ENCODE measurements around the gene POLD4. TPM values are rescaled to one million over a fixed set of nuclear protein-coding genes. Genes with fewer than 3 reads are reported as not detected.
A peak's percentile ranks its signal among the peaks of the same experiment; 100 is the strongest.

POLD4 gene
- total RNA-seq, 1 experiment from 2014 or later = 95.1 TPM

- no peaks in the 10 kb centered on the region for H3K9me3 Mint-ChIP-seq (ENCODE audit: low read depth, unreplicated experiment)
- DNase-seq = no peak
- intact Hi-C loops (cut with micrococcal nuclease; ENCODE audit: unreplicated experiment) = no loop called here
- H3K27me3 Mint-ChIP-seq (ENCODE audit: unreplicated experiment) = no peaks in the 10 kb centered on the region
- peaks cover 26% of the 10 kb centered on the region for H3K4me1 Mint-ChIP-seq (ENCODE audit: low read depth, unreplicated experiment)
- TF ChIP-seq CTCF (IDR thresholded peaks at IDR 0.05; ENCODE audit: unreplicated experiment) = no peak
- H3K4me3 Mint-ChIP-seq (ENCODE audit: low read depth, unreplicated experiment) = peak overlapping the region; percentile 6
- CTCF ChIA-PET = interaction anchor here (0.7 to 1.2 kb wide), 3 partner anchors 9 to 25 kb away, joined by 3 read pairs; partner anchors contain the start of genes ANKRD13D and SSH3
- H3K36me3 Mint-ChIP-seq (ENCODE audit: insufficient read depth, unreplicated experiment) = peaks cover 52% of the 10 kb centered on the region
- BruUV-seq (replicated peaks) = TSS peak; percentile 24
- peak overlapping the region; percentile 70 for H3K27ac Mint-ChIP-seq (ENCODE audit: unreplicated experiment)
These were observed 40.0 kb downstream of the POLD4 start for GRCh38 chr11:67313125-67313890.

DNA sequence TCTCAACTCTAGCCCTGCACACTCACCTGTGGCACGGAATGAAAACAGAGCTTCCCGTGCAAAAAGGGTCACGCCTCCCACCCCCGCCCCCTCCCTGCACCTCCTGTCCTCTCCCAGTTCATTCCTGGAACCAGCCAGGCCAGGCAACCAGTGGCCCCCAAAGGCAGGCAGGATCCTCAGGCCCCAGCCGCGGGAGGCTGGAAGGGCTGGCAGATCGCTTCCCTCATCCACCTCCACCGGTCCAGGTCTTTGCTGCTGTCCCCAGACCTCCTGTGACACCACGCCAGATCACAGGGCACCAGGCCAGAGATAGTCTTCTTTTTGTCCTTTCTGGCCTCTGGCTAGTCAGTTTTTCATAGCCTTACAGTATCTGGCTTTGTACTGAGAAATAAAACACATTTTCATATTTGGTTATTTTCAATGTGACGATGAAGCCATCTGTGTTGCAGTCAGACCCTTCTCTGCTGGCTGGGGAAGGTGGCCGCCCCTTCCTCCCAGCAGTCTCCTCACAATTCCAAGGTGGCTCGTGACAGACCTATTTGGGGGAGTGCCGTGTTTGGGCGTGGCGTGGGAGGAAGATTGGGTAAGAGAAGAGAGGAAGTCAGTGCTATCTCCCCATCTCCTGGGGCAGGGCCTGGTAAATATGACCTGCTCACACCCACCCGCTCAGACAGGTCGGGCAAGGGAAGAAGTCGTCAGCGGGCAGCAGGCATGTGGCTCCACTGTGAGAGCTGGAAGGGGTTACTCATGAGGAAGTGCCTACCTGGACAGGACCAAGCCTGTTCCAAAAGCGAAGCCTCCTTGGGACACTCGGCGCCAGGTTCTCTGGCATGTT, 40.9 kb downstream of the POLD4 start:
- intact Hi-C loops (cut with micrococcal nuclease; ENCODE audit: unreplicated experiment) = no loop called here
- CTCF ChIA-PET = interaction anchor here (0.6 to 1.2 kb wide), 5 partner anchors 8 to 390 kb away, joined by 3 read pairs; partner anchors contain the start of genes ANKRD13D and SSH3
- no peak for TF ChIP-seq CTCF (IDR thresholded peaks at IDR 0.05; ENCODE audit: unreplicated experiment)
- Mint-ChIP-seq H3K27me3 (ENCODE audit: unreplicated experiment) (no peaks in the 10 kb centered on the region), H3K9me3 (ENCODE audit: low read depth, unreplicated experiment) (no peaks in the 10 kb centered on the region), H3K4me1 (ENCODE audit: low read depth, unreplicated experiment) (peaks cover 26% of the 10 kb centered on the region), H3K4me3 (ENCODE audit: low read depth, unreplicated experiment) (peak overlapping the region; percentile 6), H3K27ac (ENCODE audit: unreplicated experiment) (peak overlapping the region; percentile 70), H3K36me3 (ENCODE audit: insufficient read depth, unreplicated experiment) (peaks cover 48% of the 10 kb centered on the region)
- no TSS peak for BruUV-seq (replicated peaks)
- DNase-seq = peak; percentile 87

GRCh38 chr11:67311556-67312082, 41.7 kb downstream of the POLD4 start:
- no peak overlapping the region for H3K27ac Mint-ChIP-seq (ENCODE audit: unreplicated experiment)
- TF ChIP-seq CTCF (IDR thresholded peaks at IDR 0.05; ENCODE audit: unreplicated experiment) = no peak
- H3K4me3 Mint-ChIP-seq (ENCODE audit: low read depth, unreplicated experiment) = no peak overlapping the region
- DNase-seq = no peak
- no peaks in the 10 kb centered on the region for H3K27me3 Mint-ChIP-seq (ENCODE audit: unreplicated experiment)
- BruUV-seq (replicated peaks) = no TSS peak
- intact Hi-C loops (cut with micrococcal nuclease; ENCODE audit: unreplicated experiment) = no loop called here
- peaks cover 26% of the 10 kb centered on the region for H3K4me1 Mint-ChIP-seq (ENCODE audit: low read depth, unreplicated experiment)
- CTCF ChIA-PET = interaction anchor here (0.6 to 0.9 kb wide), 3 partner anchors 157 to 389 kb away, joined by 3 read pairs; no protein-coding TSS in a partner anchor
- no peaks in the 10 kb centered on the region for H3K9me3 Mint-ChIP-seq (ENCODE audit: low read depth, unreplicated experiment)
- H3K36me3 Mint-ChIP-seq (ENCODE audit: insufficient read depth, unreplicated experiment) = peaks cover 48% of the 10 kb centered on the region

- Mint-ChIP-seq H3K4me1 (ENCODE audit: low read depth, unreplicated experiment) (peaks cover 26% of the 10 kb centered on the region), H3K36me3 (ENCODE audit: insufficient read depth, unreplicated experiment) (peaks cover 50% of the 10 kb centered on the region), H3K27ac (ENCODE audit: unreplicated experiment) (no peak overlapping the region), H3K9me3 (ENCODE audit: low read depth, unreplicated experiment) (no peaks in the 10 kb centered on the region), H3K4me3 (ENCODE audit: low read depth, unreplicated experiment) (no peak overlapping the region), H3K27me3 (ENCODE audit: unreplicated experiment) (no peaks in the 10 kb centered on the region)
- CTCF ChIA-PET = interaction anchor here (0.9 kb wide), 1 partner anchor 157 kb away, joined by 3 read pairs; no protein-coding TSS in a partner anchor
- BruUV-seq (replicated peaks) = no TSS peak
- TF ChIP-seq CTCF (IDR thresholded peaks at IDR 0.05; ENCODE audit: unreplicated experiment) = no peak
- no peak for DNase-seq
- intact Hi-C loops (cut with micrococcal nuclease; ENCODE audit: unreplicated experiment) = no loop called here
These were observed 42.2 kb downstream of the POLD4 start for GRCh38 chr11:67311051-67311555.
